CD4-positive, alpha-beta T cell treated with Interleukin-15 for 4 hours (primary cell): ENCODE measurements around the gene CEP63.
A peak's percentile ranks its signal among the peaks of the same experiment; 100 is the strongest.

Source experiments
- DNase-seq: peaks from one replicate; pipeline ENCODE4 v3.0.0-alpha.2; 2020; ENCODE audit warnings: low spot score

CEP63 gene

GRCh38 chr3:134468519-134468918, 17.3 kb upstream of the CEP63 start:
- DNase-seq = no peak

GRCh38 chr3:134471521-134472193, 14.2 kb upstream of the CEP63 start:
- DNase-seq = no peak

GRCh38 chr3:134472831-134473230, 13.0 kb upstream of the CEP63 start:
- no peak for DNase-seq

- peak; percentile 80 for DNase-seq
Measured at GRCh38 chr3:134473868-134474546, 11.8 kb upstream of the CEP63 start.

- no peak for DNase-seq
Measured at GRCh38 chr3:134474956-134475355, 10.9 kb upstream of the CEP63 start.

- no peak for DNase-seq
Measured at GRCh38 chr3:134476306-134476705, 9.6 kb upstream of the CEP63 start.

GRCh38 chr3:134477002-134477401, 8.9 kb upstream of the CEP63 start:
- no peak for DNase-seq

- no peak for DNase-seq
Measured at GRCh38 chr3:134477938-134478337, 7.9 kb upstream of the CEP63 start.

GRCh38 chr3:134480546-134480945, 5.3 kb upstream of the CEP63 start:
- no peak for DNase-seq

GRCh38 chr3:134481166-134481565, 4.7 kb upstream of the CEP63 start:
- no peak for DNase-seq

GRCh38 chr3:134482622-134483021, 3.2 kb upstream of the CEP63 start:
- DNase-seq = no peak

- DNase-seq = no peak
Measured at GRCh38 chr3:134483195-134483900, 2.5 kb upstream of the CEP63 start.

GRCh38 chr3:134485075-134485717, 661 bp upstream of the CEP63 start:
- peak; percentile 95 for DNase-seq

- peak; percentile 12 for DNase-seq
Measured at GRCh38 chr3:134486577-134487041, 752 bp downstream of the CEP63 start.

- peak; percentile 4 for DNase-seq
Measured at GRCh38 chr3:134487406-134487805, 1.5 kb downstream of the CEP63 start.

GRCh38 chr3:134494495-134494894, 8.6 kb downstream of the CEP63 start:
- no peak for DNase-seq

GRCh38 chr3:134495980-134496379, 10.1 kb downstream of the CEP63 start:
- no peak for DNase-seq

GRCh38 chr3:134496471-134497071, 10.7 kb downstream of the CEP63 start:
- DNase-seq = no peak

GRCh38 chr3:134503266-134503665, 17.4 kb downstream of the CEP63 start:
- DNase-seq = no peak

GRCh38 chr3:134504132-134504531, 18.3 kb downstream of the CEP63 start:
- DNase-seq = no peak

GRCh38 chr3:134505485-134505884, 19.6 kb downstream of the CEP63 start:
- no peak for DNase-seq

GRCh38 chr3:134511500-134511899, 25.6 kb downstream of the CEP63 start:
- DNase-seq = no peak
